ENCODE data around the gene INTS1. TPM values are rescaled to one million over a fixed set of nuclear protein-coding genes. Genes with fewer than 3 reads are reported as not detected.

INTS1 gene
- total and polyA plus RNA-seq, 11 donors, result 35.5 to 67.4 (median 45.3) TPM

GRCh38 chr7:1424041-1424440 is 80.1 kb downstream of the INTS1 start:
- H3K9me3 ChIP-seq, result no peaks in the 10 kb centered on the region
- intact Hi-C loops (cut with DNase I), result no loop called here
- peaks cover 0 to 8% (median 0%) of the 10 kb centered on the region in 12 donors for H3K4me1 ChIP-seq
- 74 to 82% (median 78%) methylated on average over 8 to 12 of the region's 12 CpGs for WGBS, 4 donors
- no peaks in the 10 kb centered on the region for H3K36me3 ChIP-seq
- TF ChIP-seq POLR2A (IDR thresholded peaks at IDR 0.05) (no peak), CTCF (IDR thresholded peaks at IDR 0.05) (no peak)
- no peak for ATAC-seq
- no peak for DNase-seq
- peaks cover 0 to 43% (median 10%) of the 10 kb centered on the region in 9 donors for H3K27me3 ChIP-seq
- no peak overlapping the region for H3K27ac ChIP-seq
- no peak overlapping the region for H3K4me3 ChIP-seq

- H3K4me1 ChIP-seq, result peaks cover 0 to 8% (median 0%) of the 10 kb centered on the region in 12 donors
- WGBS, 4 donors, result 59 to 64% (median 60%) methylated on average over 5 of the region's 5 CpGs
- intact Hi-C loops (cut with DNase I), result no loop called here
- DNase-seq, result no peak
- no peak for ATAC-seq
- TF ChIP-seq CTCF (IDR thresholded peaks at IDR 0.05) (no peak), POLR2A (IDR thresholded peaks at IDR 0.05) (no peak)
- H3K9me3 ChIP-seq, result no peaks in the 10 kb centered on the region
- H3K27ac ChIP-seq, result no peak overlapping the region
- H3K4me3 ChIP-seq, result no peak overlapping the region
- H3K27me3 ChIP-seq, result peaks cover 0 to 45% (median 10%) of the 10 kb centered on the region in 9 donors
- H3K36me3 ChIP-seq, result no peaks in the 10 kb centered on the region
Observed at GRCh38 chr7:1423264-1423811, 80.9 kb downstream of the INTS1 start.

- 20 to 35% (median 27%) methylated on average over 17 to 24 of the region's 24 CpGs for WGBS, 4 donors
- H3K36me3 ChIP-seq, result no peaks in the 10 kb centered on the region
- ATAC-seq, result no peak
- no peak overlapping the region for H3K4me3 ChIP-seq
- H3K9me3 ChIP-seq, result no peaks in the 10 kb centered on the region
- H3K27me3 ChIP-seq, result peaks cover 0 to 46% (median 10%) of the 10 kb centered on the region in 9 donors
- TF ChIP-seq POLR2A (IDR thresholded peaks at IDR 0.05), result no peak
- TF ChIP-seq CTCF (IDR thresholded peaks at IDR 0.05), result no peak
- no peak overlapping the region for H3K27ac ChIP-seq
- intact Hi-C loops (cut with DNase I), result no loop called here
- H3K4me1 ChIP-seq, result peaks cover 0 to 8% (median 0%) of the 10 kb centered on the region in 12 donors
- peak in 1 of 5 donors; percentile 49 for DNase-seq
Observed at GRCh38 chr7:1422512-1423263, 81.5 kb downstream of the INTS1 start.

GRCh38 chr7:1421946-1422345 is 82.2 kb downstream of the INTS1 start:
- Histone ChIP-seq H3K27ac (no peak overlapping the region), H3K4me3 (no peak overlapping the region), H3K4me1 (peaks cover 0 to 8% (median 0%) of the 10 kb centered on the region in 12 donors), H3K9me3 (no peaks in the 10 kb centered on the region), H3K27me3 (peaks cover 0 to 46% (median 10%) of the 10 kb centered on the region in 9 donors), H3K36me3 (no peaks in the 10 kb centered on the region)
- ATAC-seq, result no peak
- TF ChIP-seq CTCF (IDR thresholded peaks at IDR 0.05) (no peak), POLR2A (IDR thresholded peaks at IDR 0.05) (no peak)
- intact Hi-C loops (cut with DNase I), result no loop called here
- DNase-seq, result no peak
- 87 to 90% (median 89%) methylated on average over 8 of the region's 8 CpGs; no CpG with 5 or more reads in 1 of the 4 donors for WGBS, 4 donors

Data from heart left ventricle (tissue), 16 donors.